GM23248 (cell line): ENCODE measurements around the gene MRTFA.

Experiments used
- EZH2 ChIP-seq: fragments of 200-600 bp; sonication (generic); IDR thresholded peaks from 2 replicates; pipeline ENCODE4 v1.6.1; 2018; ENCODE audit warnings: antibody characterized with exemption, mild to moderate bottlenecking; ENCODE audit not compliant: insufficient read depth, poor library complexity, severe bottlenecking
- EZH2phosphoT487 ChIP-seq: fragments of 200-600 bp; sonication (generic); IDR thresholded peaks from 2 replicates; pipeline ENCODE4 v1.6.1; 2018; ENCODE audit warnings: antibody characterized with exemption, moderate library complexity, mild to moderate bottlenecking, low read depth; ENCODE audit not compliant: insufficient read depth

GRCh38 chr22:40531951-40532900 lies 104.3 kb downstream of the MRTFA start:
- TF ChIP-seq EZH2phosphoT487 (no peak), EZH2 (no peak)
